IPS-15b (cell line): ENCODE results near the gene JAK3.
"Not testable (repeated sequence)": the region's sequence is repeated elsewhere in the genome, so short reads cannot be mapped to it uniquely, and the experiment has no call there.

Source experiments
- H3K27me3 ChIP-seq: one replicate; pipeline ENCODE4 v1.6.1; 2013; ENCODE audit warnings: low read length; ENCODE audit not compliant: control insufficient read depth, insufficient read depth
- H3K36me3 ChIP-seq: one replicate; pipeline ENCODE4 v1.6.1; 2013; ENCODE audit warnings: low read length; ENCODE audit not compliant: control insufficient read depth, insufficient read depth
- H3K4me1 ChIP-seq: one replicate; pipeline ENCODE4 v1.6.1; 2013; ENCODE audit warnings: mild to moderate bottlenecking, low read length; ENCODE audit not compliant: control insufficient read depth, insufficient read depth
- H3K4me3 ChIP-seq: one replicate; pipeline ENCODE4 v1.5.1; 2013; ENCODE audit warnings: low read depth, low read length
- H3K9ac ChIP-seq: one replicate; pipeline ENCODE4 v1.6.1; 2013; ENCODE audit warnings: low read depth, mild to moderate bottlenecking, low read length
- H3K9me3 ChIP-seq: one replicate; pipeline ENCODE4 v1.6.1; 2013; ENCODE audit warnings: mild to moderate bottlenecking, low read length; ENCODE audit not compliant: control insufficient read depth, insufficient read depth

Gene JAK3

DNA sequence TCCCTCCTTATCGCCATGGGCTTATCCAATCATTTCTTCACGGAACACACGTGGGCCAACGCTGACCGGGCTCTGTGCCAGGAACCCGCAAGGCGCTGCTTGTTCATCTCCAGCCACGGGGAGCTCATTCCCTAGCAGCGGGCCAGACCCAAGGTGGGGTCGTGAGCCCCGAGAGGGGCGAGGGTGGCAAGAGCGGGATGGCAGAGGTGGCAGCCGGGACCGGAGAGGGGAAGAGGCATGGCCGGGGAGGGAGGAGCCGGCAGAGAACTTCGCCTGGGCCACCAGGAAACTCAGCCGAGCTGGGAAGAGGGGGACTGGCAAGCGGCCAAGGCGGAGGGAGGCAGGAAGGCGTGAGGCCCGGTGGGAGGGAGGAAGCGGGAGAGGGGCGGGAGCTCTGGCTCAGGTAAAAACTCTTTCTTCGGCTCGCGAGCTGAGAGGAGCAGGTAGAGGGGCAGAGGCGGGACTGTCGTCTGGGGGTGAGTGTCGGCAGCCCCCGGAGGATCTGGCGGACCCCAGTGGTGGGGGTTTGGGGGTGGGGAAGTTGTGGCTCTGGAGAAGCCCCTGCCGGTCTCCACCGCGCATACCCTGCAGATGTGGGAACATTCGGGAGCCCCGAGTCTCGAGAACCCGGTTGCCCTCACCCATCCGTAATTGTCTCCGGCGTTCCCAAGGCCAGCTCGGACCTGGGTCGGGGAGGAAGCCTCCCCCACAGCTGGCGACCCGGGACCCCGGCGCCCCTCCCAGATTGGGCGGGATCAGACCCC, 52.9 kb downstream of the JAK3 start, which contains the start of gene B3GNT3:
Gene B3GNT3, plus strand, starts transcription at position 408 of the 764 bp plus-strand sequence. CDS start 12,670 bp downstream, outside the sequence.
- H3K4me1 ChIP-seq = no peaks in the 10 kb centered on the region
- no peak within 1 kb of the TSS for H3K9ac ChIP-seq

DNA sequence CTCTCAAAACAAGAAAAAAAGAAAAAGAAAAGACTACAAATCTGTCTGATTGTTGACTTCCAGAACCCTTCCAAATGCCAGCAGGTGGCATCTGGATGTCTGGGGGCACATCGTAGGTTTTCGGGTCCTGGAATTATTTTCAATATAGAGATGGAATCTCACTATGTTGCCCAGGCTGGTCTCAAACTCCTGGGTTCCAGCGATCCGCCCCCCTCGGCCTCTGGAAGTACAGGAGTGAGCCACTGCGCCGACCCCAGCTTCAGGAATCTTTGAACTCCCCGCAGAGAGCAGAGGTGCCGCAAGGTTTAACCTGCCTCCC, 53.4 kb downstream of the JAK3 start:
- H3K9ac ChIP-seq = no peak overlapping the region
- peak overlapping the region; percentile 75 for H3K4me3 ChIP-seq
- no peaks in the 10 kb centered on the region for H3K9me3 ChIP-seq
- no peaks in the 10 kb centered on the region for H3K36me3 ChIP-seq
- no peaks in the 10 kb centered on the region for H3K4me1 ChIP-seq
- H3K27me3 ChIP-seq = peaks cover 2% of the 10 kb centered on the region

More for the DNA sequence above, 52.9 kb downstream of the JAK3 start, which contains the start of gene B3GNT3:
- Histone ChIP-seq H3K4me3 (peak within 1 kb of the TSS; percentile 75), H3K27me3 (peaks cover 2% of the 10 kb centered on the region), H3K36me3 (no peaks in the 10 kb centered on the region), H3K9me3 (no peaks in the 10 kb centered on the region)

DNA sequence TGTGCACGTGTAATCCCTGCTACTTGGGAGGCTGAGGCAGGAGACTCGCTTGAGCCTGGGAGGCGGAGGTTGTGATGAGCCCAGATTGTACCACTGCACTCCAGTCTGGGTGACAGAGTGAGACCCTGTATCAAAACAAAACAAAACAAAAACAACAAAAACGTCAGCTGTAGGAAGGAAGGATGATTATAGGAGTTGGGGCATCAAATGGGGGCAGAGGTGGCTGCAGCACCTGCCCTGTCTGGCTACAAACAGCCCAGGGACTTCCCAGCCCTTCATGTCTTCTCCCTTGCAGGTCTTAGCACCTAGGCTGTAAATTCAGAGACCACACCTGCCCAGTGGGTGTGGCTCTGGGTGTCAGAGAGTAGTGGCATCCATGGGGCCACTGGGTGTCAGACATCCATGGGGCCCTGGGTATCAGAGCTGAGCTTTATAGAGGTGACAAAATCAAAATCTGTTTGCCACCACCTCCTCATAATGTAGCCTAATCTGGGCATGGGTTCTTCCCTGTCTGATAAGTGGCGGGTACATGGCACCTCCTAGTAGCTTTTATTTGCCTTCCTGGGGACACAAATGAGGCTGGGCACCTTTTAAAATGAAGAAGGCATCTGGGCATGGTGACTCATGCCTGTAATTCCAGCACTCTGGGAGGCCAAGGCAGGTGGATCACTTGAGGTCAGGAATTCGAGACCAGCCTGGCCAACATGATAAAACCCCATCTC, 57.6 kb downstream of the JAK3 start:
- Histone ChIP-seq H3K36me3 (no peaks in the 10 kb centered on the region), H3K27me3 (no peaks in the 10 kb centered on the region), H3K9ac (no peak overlapping the region), H3K4me3 (no peak overlapping the region), H3K9me3 (no peaks in the 10 kb centered on the region), H3K4me1 (no peaks in the 10 kb centered on the region)

DNA sequence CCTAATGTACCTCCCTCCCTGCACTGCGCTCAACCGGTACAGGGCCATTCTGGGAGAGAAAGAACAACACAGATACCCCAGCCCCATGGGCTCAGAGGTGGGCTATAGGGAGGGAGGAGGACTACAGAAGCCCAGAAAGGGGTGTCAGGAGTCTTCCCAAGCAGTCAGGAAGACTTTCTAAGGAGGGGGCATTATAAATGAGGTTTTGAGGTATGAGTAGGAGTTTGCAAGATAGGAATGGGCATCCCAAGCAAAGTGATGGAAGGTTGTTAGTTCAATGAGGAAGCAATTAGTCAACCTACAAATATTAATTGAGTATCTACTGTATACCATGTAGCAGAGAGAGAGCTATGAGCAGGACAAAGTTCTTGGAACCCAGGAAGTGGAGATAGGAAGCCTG, 59.1 kb downstream of the JAK3 start:
- no peak overlapping the region for H3K4me3 ChIP-seq

DNA sequence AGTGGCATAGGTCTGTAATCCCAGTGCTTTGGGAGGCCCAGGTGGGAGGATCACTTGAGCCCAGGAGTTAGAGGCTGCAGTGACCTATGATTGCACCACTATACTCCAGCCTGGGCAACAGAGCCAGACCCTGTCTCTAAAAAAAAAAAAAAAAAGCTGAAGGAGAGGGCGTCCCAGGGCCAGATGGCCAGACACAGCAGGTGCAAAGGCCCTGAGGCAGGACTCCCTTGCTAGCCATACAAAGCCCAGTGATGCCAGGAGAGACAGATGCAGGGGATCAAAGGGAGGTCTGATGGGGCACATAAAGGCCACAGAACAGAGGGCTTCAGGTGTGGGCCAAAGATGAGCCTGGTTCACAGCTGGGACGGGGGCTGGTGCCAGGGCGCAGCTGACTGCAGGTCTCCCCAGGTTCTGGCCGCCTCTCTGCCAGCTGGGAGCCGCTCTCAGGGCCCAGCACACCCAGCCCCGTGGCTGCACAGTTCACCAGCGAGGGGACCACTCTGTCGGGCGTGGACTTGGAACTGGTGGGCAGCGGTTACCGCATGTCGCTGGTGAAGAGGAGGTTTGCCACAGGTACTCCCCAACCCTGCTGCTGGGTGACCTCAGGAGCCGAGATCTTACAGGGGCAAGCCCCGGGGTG, 60.4 kb downstream of the JAK3 start:
- no peaks in the 10 kb centered on the region for H3K4me1 ChIP-seq
- H3K9me3 ChIP-seq = no peaks in the 10 kb centered on the region
- no peaks in the 10 kb centered on the region for H3K27me3 ChIP-seq
- H3K4me3 ChIP-seq = no peak overlapping the region
- H3K9ac ChIP-seq = no peak overlapping the region
- peaks cover 5% of the 10 kb centered on the region for H3K36me3 ChIP-seq

More for the DNA sequence above, 59.1 kb downstream of the JAK3 start:
- no peaks in the 10 kb centered on the region for H3K9me3 ChIP-seq
- H3K27me3 ChIP-seq = no peaks in the 10 kb centered on the region
- peaks cover 5% of the 10 kb centered on the region for H3K36me3 ChIP-seq
- no peak overlapping the region for H3K9ac ChIP-seq
- H3K4me1 ChIP-seq = no peaks in the 10 kb centered on the region

DNA sequence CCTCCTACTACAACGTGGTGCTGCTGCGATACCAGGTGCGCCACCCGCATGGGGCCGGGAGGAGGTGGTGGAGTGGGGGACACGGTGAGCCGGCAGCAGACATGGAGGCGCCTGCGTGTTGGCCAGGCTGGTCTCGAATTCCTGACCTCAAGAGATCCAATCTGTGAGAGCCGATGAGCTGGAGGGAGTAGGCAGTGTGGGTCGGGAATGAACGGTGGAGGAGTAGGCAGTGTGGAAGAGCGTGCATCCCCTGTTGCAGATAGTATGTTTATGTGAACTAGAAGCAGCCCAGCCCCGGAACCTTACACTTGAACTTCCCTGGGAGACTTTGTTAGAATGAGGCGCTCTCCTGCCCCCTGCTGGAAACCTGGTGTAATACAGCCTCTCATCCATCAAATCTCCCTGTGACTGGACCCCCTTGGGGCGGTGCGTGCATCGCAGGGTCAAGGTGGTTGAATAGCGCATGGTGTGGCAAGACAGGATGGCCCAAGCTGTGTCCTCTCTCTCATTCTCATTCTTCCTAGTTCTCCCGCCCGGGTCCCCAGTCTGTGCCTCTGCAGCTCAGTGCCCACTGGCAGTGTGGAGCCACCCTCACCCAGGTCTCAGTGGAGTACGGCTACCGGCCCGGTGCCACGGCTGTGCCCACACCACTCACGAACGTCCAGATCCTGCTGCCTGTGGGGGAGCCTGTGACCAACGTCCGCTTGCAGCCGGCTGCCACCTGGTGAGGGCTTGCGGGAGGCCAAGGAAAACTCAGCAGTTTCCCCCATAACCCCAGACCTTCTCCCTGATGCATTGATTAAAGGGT, 63.4 kb downstream of the JAK3 start:
- Histone ChIP-seq H3K9me3 (no peaks in the 10 kb centered on the region), H3K36me3 (peaks cover 5% of the 10 kb centered on the region), H3K9ac (no peak overlapping the region), H3K27me3 (no peaks in the 10 kb centered on the region), H3K4me3 (no peak overlapping the region), H3K4me1 (no peaks in the 10 kb centered on the region)

DNA sequence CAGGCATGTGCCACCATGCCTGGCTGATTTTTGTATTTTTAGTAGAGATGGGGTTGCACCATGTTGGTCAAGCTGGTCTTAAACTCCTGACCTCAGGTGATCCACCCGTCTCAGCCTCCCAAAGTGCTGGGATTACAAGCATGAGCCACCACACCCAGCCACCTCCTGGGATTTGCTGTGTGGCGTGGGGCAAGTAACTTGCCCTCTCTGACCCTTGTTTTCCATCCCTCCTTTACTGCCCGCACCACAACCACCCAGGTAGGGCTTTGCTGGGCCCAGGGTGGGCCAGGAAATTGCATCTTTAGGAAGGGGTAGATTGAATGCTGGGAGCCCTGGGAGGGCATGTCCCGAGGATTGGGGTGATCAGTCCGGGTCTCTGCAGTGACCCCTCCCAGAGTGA, 64.1 kb downstream of the JAK3 start:
- not testable (repeated sequence) for H3K36me3 ChIP-seq, H3K9me3 ChIP-seq, H3K9ac ChIP-seq, H3K4me1 ChIP-seq, H3K27me3 ChIP-seq, H3K4me3 ChIP-seq

DNA sequence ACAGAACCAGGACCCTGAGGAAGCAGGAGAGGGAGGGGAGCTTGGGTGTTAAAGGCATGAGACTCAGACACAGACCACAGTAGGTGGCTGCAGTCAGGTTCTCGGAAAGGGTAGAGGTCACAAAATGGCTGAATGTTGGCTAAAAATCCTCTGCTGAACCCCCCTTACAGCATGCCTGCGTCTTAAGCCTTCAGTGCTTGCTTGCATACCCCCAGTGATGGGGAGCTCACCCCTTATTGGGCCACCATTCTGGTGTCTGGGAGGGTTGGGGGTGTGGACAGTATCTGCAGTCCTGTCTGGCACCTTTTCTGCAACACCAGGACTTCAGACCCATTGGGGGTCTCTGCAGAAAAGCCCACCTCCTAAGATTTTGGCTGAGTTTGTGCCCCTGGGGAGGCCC, 67.0 kb downstream of the JAK3 start:
- Histone ChIP-seq H3K9me3 (no peaks in the 10 kb centered on the region), H3K4me3 (no peak overlapping the region), H3K27me3 (no peaks in the 10 kb centered on the region), H3K9ac (no peak overlapping the region), H3K36me3 (peaks cover 5% of the 10 kb centered on the region), H3K4me1 (peaks cover 2% of the 10 kb centered on the region)

DNA sequence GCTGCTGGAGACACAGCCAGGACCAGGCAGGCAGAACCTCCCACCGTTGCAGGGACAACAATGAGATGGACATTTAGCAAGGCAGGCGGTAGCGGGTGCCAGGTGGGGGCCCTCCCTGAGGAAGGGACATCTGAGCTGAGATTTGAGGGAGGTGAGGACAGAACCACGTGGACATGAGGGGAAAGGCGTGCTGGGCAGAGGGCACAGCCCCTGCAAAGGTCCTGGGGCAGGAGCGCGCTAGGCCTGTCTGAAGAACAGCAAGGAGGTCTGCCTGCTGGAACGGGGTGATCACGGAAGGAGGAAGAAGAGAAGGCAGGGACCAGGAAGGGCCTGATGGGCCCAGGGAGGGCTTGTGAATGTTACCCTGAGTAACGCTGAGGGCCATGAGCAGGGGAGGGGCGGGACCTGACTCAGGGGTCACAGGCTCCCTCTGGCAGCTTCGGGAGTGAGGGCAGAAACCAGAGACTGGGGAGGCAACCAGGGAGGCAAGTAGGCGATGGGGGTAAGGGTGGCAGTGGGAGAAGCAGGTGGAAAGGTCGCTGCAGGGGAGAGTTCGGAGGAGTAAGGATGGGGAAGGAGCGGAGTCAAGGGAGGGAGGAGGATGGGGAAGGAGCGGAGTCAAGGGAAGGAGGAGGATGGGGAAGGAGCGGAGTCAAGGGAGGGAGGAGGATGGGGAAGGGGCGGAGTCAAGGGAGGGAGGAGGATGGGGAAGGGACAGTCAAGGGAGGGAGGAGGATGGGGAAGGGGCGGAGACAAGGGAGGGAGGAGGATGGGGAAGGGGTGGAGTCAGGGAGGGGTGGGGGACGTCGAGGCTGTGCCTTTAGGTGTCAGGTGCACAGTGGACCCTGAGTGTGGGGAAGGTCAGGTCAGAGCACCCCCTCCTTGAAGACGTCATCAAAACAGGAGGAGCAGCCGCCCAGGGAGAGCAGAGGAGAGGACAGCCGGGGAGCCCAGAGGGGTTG, 68.5 kb downstream of the JAK3 start:
- no peaks in the 10 kb centered on the region for H3K9me3 ChIP-seq
- peak overlapping the region; percentile 79 for H3K4me3 ChIP-seq
- H3K36me3 ChIP-seq = no peaks in the 10 kb centered on the region
- peaks cover 2% of the 10 kb centered on the region for H3K4me1 ChIP-seq
- no peaks in the 10 kb centered on the region for H3K27me3 ChIP-seq
- no peak overlapping the region for H3K9ac ChIP-seq

DNA sequence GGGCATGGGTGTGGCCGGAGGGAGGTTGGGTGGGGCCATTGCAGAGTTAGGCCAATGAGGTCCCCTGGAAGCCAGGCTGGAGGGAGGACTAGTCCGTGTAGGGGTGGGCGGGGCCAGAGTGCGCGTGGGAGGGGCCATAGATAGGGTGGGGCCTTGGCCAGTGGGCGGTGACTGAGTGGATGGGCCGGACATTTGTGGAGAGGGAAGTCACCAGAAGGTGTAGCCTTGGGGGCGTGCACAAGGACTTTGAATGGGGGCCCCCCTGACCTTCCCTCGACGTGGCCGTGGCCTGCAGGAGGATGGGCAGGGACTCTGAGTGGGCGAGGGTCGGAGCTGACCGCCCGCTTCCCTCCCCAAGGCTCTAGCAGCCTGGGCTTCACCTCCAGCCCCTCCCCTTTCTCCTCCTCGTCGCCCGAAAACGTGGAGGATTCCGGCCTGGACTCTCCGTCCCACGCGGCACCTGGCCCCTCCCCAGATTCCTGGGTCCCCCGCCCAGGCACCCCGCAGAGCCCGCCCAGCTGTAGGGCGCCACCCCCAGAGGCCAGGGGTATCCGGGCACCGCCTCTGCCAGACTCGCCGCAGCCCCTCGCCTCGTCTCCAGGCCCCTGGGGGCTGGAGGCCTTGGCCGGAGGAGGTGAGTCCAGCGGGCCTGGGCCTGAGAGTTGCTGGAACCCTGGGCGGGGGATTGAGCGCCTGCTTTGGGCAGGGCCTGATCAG, 69.4 kb downstream of the JAK3 start:
- Histone ChIP-seq H3K36me3 (no peaks in the 10 kb centered on the region), H3K27me3 (no peaks in the 10 kb centered on the region), H3K4me3 (peak overlapping the region; percentile 79), H3K9ac (no peak overlapping the region), H3K4me1 (peaks cover 2% of the 10 kb centered on the region), H3K9me3 (no peaks in the 10 kb centered on the region)
